Right lobe of liver (tissue), 6 donors: Measurements from ENCODE around the gene PICK1. TPM values are rescaled to one million over a fixed set of nuclear protein-coding genes. Genes with fewer than 3 reads are reported as not detected.
A peak's percentile ranks its signal among the peaks of the same experiment; 100 is the strongest.

Source experiments
- ATAC-seq, 4 donors: fragments of 200-7000 bp; cut with Tn5 transposase; one replicate each; pipeline ENCODE4 v1.9.1; 2020; ENCODE audit warnings: mild to moderate bottlenecking in 4 of 4, moderate library complexity in 4 of 4
- DNase-seq, 3 donors: peaks; one replicate each; pipeline ENCODE4 v3.0.0-alpha.2; 2020
- H3K27ac ChIP-seq, 3 donors: fragments of 200-600 bp; one replicate each; pipeline ENCODE4 v1.8.0; 2022
- H3K27me3 ChIP-seq, 2 donors: fragments of 200-600 bp; one replicate each; pipeline ENCODE4 v1.8.0; 2022
- H3K36me3 ChIP-seq, 4 donors: fragments of 200-600 bp; sonication (generic) in 1 of 4; one replicate each; pipeline versions ENCODE4 v1.5.1 to v1.8.0; 2017 to 2022; ENCODE audit warnings: control low read depth in 1 of 4
- H3K4me1 ChIP-seq, 4 donors: fragments of 200-600 bp; sonication (generic) in 1 of 4; one replicate each; pipeline versions ENCODE4 v1.5.1 to v1.8.0; 2017 to 2022; ENCODE audit warnings: control low read depth in 1 of 4
- H3K4me3 ChIP-seq, 3 donors: fragments of 200-600 bp; one replicate each; pipeline ENCODE4 v1.8.0; 2022
- H3K9me3 ChIP-seq, 4 donors: fragments of 200-600 bp; sonication (generic) in 1 of 4; one replicate each; pipeline versions ENCODE4 v1.5.1 to v1.8.0; 2017 to 2022; ENCODE audit warnings: control low read depth in 1 of 4
- POLR2A ChIP-seq: fragments of 450-650 bp; IDR thresholded peaks from one replicate; pipeline ENCODE4 v1.6.1; 2017; ENCODE audit warnings: antibody characterized with exemption, mild to moderate bottlenecking
- WGBS: methylation state at CpG from one replicate; pipeline ENCODE4 v1.1.6; 2018; ENCODE audit warnings: low coverage, low lambda C conversion rate; ENCODE audit not compliant: insufficient coverage; ENCODE audit errors: missing lambda C conversion rate; 5-methylcytosine and 5-hydroxymethylcytosine counted together
- intact Hi-C, 2 donors: fragments of 100-400 bp; cut with DNase I; formaldehyde crosslinking; loops; one replicate each; pipeline versions ENCODE4 v1.11.2 to v1.14.1; 2022
- total RNA-seq, 6 experiments: library from RNA; depleted of rRNA in 2 of 6; stranded (reverse); fragments of >200 nt in 2 of 6; fragmentation: NEBNext Ultra II Directional in 3 of 6; extraction: Animal tissue kit (Norgen Biotek cat#: 25700) in 3 of 6; gene quantifications; one replicate each; pipeline versions ENCODE4 v1.1.0 to v1.2.4, GENCODE V29; 2016 to 2023
- TF ChIP-seq, protein P1 (sequence below), 4 donors: fragments of 200-600 bp in 3 of 4; fragments of 450-650 bp in 1 of 4; IDR thresholded peaks; one replicate each; pipeline versions ENCODE4 v1.5.1 to v1.8.0; 2016 to 2022; ENCODE audit warnings: antibody characterized with exemption in 4 of 4, mild to moderate bottlenecking in 2 of 4
- donor health status: DM: no; HTN: yes; CAD: no.
- donor health status: DM: no; HTN: no; CAD: no.
- donor health status: DM: no; HTN: no; CAD: no.
- donor health status: DM: no; HTN: yes; CAD: no.
- donor health status: DM: no; HTN: yes; CAD: no.

Gene PICK1
- total RNA-seq, 6 experiments from 2014 or later, result 13.0 to 26.4 (median 20.3) TPM

DNA sequence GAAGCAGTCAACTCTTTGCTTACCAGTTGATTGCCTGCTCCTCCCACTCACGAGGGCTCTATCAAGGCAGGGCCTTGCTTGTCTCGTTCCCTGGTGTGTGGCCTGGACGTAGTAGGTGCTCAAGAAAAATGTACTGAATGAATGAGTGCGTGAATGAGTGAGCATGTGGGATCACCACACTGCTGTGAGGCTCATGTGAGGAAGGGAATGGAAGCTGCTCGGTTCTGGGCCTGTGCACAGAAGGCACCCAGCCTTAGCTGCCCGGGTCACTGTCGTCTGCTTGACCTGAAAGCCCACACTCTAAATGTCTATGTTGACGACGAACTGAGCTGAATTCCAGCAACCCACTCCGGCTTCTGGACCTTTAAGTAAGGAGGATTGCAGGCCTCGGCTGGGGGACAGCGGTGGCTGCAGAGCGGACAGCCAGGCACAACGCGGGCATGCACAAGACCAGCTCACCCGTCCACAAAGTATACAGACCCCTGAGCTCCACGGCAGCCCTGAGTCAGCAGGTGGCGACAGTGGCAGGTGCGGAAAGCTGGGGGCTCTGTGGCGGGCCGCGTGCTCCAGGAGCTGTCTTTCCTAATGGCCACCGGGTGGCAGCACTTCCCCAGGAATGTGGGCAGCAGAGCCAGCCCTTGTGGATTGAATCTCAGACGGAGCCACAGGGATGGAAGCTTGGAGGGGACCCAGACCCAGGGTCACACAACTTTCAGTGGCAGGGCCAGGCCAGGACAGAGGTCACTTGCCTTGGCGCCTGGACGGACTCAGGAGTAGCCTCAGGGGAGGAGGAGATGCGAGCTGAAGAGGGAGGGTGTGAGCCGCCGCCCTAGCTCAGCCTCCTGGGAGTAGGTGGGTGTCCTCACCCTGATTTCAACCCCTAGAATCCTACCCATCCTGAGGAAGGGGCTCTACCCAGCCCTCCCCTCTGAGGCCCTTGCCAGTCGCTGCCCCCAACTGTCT is 5.0 kb upstream of the PICK1 start:
- peak; percentile 79 to 86 (median 82) for DNase-seq
- intact Hi-C loops, result no loop called here
- peak; percentile 83 to 88 (median 86) for ATAC-seq

DNA sequence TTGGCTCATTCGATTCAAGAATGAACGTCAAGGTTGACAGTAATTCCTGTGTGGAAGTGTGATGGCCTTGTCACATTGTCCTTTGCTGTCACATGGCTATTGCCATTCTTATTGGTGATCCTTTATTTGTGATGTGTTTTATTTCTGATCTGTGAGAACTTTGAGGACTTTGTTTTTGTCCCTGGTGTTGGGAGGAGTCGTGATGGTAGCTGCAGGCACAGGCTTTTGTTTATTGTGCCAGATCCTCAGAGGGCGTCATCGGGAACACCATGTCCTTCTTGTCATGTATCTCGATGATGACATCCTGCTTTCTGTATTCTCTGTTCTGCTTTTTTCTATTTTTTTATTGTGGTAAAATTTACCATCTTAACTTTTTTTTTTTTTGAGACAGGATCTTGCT is 5.6 kb downstream of the PICK1 start:
- Histone ChIP-seq H3K27me3 (no peaks in the 10 kb centered on the region), H3K36me3 (peaks cover 0 to 48% (median 21%) of the 10 kb centered on the region in 4 donors), H3K27ac (no peak overlapping the region), H3K4me1 (peaks cover 0 to 3% (median 0%) of the 10 kb centered on the region in 4 donors), H3K9me3 (no peaks in the 10 kb centered on the region), H3K4me3 (no peak overlapping the region)
- TF ChIP-seq, protein P1, sequence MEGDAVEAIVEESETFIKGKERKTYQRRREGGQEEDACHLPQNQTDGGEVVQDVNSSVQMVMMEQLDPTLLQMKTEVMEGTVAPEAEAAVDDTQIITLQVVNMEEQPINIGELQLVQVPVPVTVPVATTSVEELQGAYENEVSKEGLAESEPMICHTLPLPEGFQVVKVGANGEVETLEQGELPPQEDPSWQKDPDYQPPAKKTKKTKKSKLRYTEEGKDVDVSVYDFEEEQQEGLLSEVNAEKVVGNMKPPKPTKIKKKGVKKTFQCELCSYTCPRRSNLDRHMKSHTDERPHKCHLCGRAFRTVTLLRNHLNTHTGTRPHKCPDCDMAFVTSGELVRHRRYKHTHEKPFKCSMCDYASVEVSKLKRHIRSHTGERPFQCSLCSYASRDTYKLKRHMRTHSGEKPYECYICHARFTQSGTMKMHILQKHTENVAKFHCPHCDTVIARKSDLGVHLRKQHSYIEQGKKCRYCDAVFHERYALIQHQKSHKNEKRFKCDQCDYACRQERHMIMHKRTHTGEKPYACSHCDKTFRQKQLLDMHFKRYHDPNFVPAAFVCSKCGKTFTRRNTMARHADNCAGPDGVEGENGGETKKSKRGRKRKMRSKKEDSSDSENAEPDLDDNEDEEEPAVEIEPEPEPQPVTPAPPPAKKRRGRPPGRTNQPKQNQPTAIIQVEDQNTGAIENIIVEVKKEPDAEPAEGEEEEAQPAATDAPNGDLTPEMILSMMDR (IDR thresholded peaks at IDR 0.05), result no peak
- no peak for TF ChIP-seq POLR2A
- DNase-seq (no peak), ATAC-seq (peak; percentile 32 to 53 (median 44))
- intact Hi-C loops, result loop anchor here in 1 of 2 donors (10.0 kb wide), 1 partner anchor 282 kb away; no protein-coding TSS in a partner anchor
- 56% methylated on average over 6 of the region's 6 CpGs for WGBS

More for the DNA sequence above, 5.0 kb upstream of the PICK1 start:
- Histone ChIP-seq H3K36me3 (no peaks in the 10 kb centered on the region), H3K27me3 (no peaks in the 10 kb centered on the region), H3K9me3 (no peaks in the 10 kb centered on the region), H3K4me3 (no peak overlapping the region), H3K4me1 (no peaks in the 10 kb centered on the region), H3K27ac (no peak overlapping the region)
- 36% methylated on average over 14 of the region's 30 CpGs for WGBS
- TF ChIP-seq POLR2A, result no peak
- TF ChIP-seq, protein P1 (IDR thresholded peaks at IDR 0.05), result peak; percentile 88 to 94 (median 92)

- intact Hi-C loops, result loop anchor here in 1 of 2 donors (10.0 kb wide), 1 partner anchor 279 kb away; no protein-coding TSS in a partner anchor
- no CpG with 5 or more reads among the region's 8 CpGs for WGBS
- TF ChIP-seq, protein P1 (IDR thresholded peaks at IDR 0.05), result no peak
- no peak for TF ChIP-seq POLR2A
- ATAC-seq (no peak), DNase-seq (no peak)
- Histone ChIP-seq H3K9me3 (no peaks in the 10 kb centered on the region), H3K4me1 (no peaks in the 10 kb centered on the region), H3K27me3 (no peaks in the 10 kb centered on the region), H3K27ac (no peak overlapping the region), H3K4me3 (no peak overlapping the region), H3K36me3 (peaks cover 0 to 46% (median 23%) of the 10 kb centered on the region in 4 donors)
These were observed 8.3 kb downstream of the PICK1 start for GRCh38 chr22:38065539-38065938.

DNA sequence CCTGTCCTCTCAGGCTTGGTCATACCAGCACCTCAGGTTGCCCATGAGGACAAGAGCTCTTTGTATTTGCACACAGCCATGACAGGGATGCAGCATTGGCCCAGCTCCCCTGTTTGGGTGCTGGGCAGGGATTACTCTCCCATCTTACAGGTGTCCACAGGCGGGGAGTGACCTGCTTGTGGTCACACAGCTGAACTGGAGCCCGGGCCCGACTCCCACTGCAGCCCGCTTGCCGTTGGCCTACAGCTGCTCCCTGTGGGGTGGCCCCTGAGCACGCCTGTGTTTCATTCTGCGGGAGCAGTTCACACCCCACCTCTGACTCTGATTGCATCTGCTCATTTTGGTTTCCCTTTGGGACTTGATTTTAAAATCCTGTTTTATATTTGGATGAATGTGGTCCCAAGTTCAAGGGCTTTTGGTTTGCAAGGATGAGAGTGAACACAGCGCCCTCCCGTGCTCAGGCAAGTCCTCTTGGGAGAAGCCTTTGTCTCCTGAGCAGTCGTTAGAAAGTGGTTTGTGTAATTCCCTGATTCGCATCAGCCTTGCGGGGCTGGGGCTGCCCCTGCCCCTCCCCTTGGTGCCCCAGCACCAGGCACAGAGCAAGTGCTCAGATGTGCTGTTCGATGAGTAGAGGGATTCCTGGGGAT is 9.3 kb downstream of the PICK1 start:
- H3K27me3 ChIP-seq, result no peaks in the 10 kb centered on the region
- H3K4me3 ChIP-seq, result no peak overlapping the region
- no peaks in the 10 kb centered on the region for H3K9me3 ChIP-seq
- peaks cover 0 to 41% (median 23%) of the 10 kb centered on the region in 4 donors for H3K36me3 ChIP-seq
- ATAC-seq (no peak), DNase-seq (no peak)
- TF ChIP-seq POLR2A, result no peak
- TF ChIP-seq, protein P1 (IDR thresholded peaks at IDR 0.05), result no peak
- no peak overlapping the region for H3K27ac ChIP-seq
- 80% methylated on average over 8 of the region's 13 CpGs for WGBS
- no peaks in the 10 kb centered on the region for H3K4me1 ChIP-seq
- intact Hi-C loops, result loop anchor here in 1 of 2 donors (10.0 kb wide), 1 partner anchor 278 kb away; no protein-coding TSS in a partner anchor
